ENCODE measurements around the gene ADAM33.

ADAM33 gene

GRCh38 chr20:3646651-3647050 is 35.2 kb downstream of the ADAM33 start:
- no peak for DNase-seq (ENCODE audit: low spot score)

- DNase-seq (ENCODE audit: low spot score): no peak
Measured at GRCh38 chr20:3646067-3646440, 35.8 kb downstream of the ADAM33 start.

DNA sequence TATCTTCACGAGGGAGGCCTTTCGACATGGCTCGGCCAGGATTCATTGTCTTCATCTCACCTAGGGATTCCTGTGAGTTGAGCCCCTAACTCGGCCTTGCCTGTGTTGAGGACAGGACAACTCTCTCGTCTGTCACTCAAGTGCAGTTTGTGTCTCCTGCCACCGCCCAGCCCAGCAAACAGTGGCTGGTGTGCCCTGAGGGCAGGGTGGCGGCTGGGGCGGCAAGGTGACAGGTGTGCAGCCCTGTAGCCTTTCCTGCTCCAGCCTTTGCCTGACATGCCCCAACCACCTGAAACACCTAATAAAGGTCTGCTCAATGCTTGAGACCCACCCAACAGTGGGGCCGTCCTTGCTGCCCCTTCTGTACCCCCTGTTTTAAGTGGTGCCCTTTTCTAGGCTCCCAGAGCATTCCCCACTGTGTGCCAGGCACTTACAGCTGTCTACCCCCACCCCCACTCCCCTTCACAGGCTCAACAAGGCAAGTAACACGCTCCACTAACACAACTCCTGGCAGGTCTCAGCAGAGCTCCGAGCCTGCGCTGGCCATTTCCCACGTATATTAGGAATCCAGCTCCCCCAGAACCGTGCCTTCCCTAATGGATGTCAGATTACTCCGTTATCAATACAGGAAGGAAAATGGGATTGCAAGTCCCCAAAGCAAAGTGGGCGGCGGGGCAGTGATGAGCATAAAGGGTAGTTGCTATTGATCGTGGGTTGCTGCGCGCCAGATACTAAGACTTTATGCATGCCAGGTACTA is 36.3 kb downstream of the ADAM33 start:
- DNase-seq (ENCODE audit: low spot score): no peak

- no peak for DNase-seq (ENCODE audit: low spot score)
Measured at GRCh38 chr20:3640259-3640658, 41.6 kb downstream of the ADAM33 start.

DNA sequence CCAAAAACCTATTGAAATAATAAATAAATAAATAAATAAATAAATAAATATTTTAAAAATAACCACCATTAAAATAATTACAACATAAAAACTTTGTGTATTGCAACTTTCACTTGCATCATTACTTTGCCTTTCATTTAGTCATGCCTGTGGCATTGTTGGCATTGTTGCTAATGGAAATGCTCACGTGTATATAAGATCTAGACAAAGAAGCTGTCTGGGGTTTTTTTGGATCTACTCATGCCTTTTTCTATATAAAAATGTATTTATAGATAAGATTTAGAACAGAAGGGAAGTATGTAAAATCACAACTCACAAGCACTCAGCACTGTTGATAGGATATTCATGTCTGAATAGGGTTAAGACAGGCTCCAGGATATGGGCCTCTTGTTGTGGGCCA is 46.5 kb downstream of the ADAM33 start:
- DNase-seq (ENCODE audit: low spot score): no peak

GRCh38 chr20:3633913-3634478 is 47.8 kb downstream of the ADAM33 start:
- no peak for DNase-seq (ENCODE audit: low spot score)

DNA sequence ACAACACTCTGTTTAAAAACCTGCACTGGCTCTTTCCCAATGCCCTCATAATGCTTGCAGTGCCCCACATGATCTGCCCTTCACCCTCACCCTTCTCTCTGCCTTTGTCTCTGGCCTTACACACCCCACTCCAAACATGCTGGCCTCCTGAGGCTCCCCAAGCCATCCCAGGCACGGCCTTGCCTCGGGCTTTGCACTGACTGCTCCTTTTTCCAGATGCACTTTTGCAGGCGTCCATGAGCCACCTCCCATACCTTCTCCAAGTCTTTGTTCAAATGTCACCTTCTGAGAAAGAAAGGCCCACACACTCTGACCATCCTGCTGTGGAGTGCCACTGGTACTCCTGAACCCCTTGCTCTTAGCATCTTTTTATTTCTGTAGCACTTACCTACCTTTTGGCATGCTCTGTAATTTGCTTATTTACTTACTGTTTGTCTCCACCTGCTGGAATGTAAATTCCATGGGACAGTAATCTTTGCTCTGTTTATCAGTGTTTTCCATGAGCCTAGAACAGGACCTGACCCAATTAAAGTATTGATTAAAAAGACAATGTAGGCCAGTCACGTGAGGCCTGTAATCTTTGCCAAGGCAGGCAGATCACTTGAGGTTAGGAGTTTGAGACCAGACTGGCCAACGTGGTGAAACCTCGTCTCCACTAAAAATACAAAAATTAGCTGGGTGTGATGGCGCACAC is 49.4 kb downstream of the ADAM33 start:
- no peak for DNase-seq (ENCODE audit: low spot score)

- DNase-seq (ENCODE audit: low spot score): no peak
Measured at GRCh38 chr20:3631534-3631933, 50.3 kb downstream of the ADAM33 start.

- no peak for DNase-seq (ENCODE audit: low spot score)
Measured at GRCh38 chr20:3630429-3630828, 51.4 kb downstream of the ADAM33 start.

GRCh38 chr20:3629893-3630292 is 51.9 kb downstream of the ADAM33 start:
- no peak for DNase-seq (ENCODE audit: low spot score)

DNA sequence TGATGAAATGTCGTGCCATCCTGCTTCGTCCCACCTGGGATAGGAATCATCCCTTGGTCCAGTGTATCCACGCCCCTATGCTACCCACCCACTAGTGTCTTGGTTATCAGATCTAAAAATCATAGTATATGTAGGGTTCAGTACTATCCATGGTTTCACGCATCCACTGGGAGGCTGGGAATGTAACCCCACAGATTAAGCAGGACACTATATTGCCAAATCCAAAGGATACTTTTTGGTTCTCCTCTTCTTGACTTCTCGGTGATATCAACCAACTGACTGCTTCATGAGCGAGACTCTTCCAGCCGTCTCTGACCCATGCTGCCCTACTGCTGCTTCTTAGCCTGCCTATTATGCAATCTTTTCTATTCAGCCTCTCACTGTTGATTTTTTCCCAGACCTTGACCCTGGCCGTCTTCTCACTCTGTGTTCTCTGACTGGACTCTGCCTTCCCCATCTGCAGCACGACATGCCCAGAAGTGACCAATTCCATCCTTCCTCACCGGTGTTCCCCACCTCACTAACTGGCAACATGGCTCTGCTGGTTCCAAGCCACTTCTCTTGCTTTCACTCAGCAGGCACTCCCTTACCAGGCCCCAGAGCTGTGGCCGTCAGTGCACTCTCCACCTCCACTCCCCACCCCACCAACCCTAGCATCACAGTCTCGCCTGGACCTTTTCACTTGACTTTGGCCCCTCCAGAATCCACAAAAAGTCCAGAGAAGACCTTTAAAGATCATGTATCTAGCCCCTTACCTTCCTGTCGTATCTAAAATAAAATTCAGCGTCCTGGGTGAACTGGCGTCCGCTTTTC is 53.1 kb downstream of the ADAM33 start:
- DNase-seq (ENCODE audit: low spot score): no peak

GRCh38 chr20:3627476-3627875 is 54.3 kb downstream of the ADAM33 start:
- DNase-seq (ENCODE audit: low spot score): no peak

- DNase-seq (ENCODE audit: low spot score): no peak
Measured at GRCh38 chr20:3622406-3622805, 59.4 kb downstream of the ADAM33 start.

DNA sequence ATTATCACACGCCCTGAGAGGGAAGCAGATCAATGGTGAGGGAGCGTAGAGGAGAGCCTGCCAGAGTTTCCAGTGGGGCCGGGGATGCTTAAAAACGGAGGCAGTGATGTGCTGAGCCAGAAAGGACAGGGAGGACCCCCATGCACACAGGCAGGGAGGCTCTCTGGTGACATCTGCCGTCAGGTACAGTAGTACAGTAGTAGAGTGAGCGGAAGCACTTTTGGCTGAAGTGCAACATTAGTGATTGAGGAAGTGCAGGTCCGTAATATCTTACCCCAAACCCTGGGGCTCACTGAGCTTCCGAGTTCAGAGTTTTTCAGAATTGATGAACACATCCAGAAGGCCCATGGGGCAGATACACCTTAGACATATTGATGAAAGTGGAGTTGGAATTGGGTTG is 60.7 kb downstream of the ADAM33 start:
- DNase-seq (ENCODE audit: low spot score): no peak
